Ecto neural progenitor cell (in vitro differentiated cells): Measurements from ENCODE around the gene RUSC2.
"Not testable (repeated sequence)": the region's sequence is repeated elsewhere in the genome, so short reads cannot be mapped to it uniquely, and the experiment has no call there.

Experiments
- DNase-seq: peaks from one replicate; pipeline ENCODE4 v3.0.0-alpha.2; 2018; ENCODE audit warnings: low spot score

RUSC2 gene

GRCh38 chr9:35490910-35491465 lies 1.1 kb downstream of the RUSC2 start:
- DNase-seq: no peak

DNA sequence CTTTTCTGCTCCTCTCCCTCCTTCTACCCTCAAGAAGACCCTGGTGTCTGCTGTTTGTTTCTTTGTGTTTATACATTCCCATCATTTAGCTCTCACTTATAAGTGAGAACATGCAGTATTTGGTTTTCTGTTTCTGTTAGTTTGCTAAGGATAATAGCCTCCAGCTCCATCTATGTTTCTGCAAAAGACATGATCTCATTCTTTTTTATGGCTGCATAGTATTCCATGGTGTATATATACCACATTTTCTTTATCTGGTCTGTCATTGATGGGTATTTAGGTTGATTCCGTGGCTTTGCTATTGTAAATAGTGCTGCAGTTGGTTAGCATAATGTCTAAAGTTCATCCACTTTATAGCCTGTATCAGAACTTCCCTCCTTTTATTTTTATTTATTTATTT lies 3.2 kb downstream of the RUSC2 start:
- DNase-seq: not testable (repeated sequence)

DNA sequence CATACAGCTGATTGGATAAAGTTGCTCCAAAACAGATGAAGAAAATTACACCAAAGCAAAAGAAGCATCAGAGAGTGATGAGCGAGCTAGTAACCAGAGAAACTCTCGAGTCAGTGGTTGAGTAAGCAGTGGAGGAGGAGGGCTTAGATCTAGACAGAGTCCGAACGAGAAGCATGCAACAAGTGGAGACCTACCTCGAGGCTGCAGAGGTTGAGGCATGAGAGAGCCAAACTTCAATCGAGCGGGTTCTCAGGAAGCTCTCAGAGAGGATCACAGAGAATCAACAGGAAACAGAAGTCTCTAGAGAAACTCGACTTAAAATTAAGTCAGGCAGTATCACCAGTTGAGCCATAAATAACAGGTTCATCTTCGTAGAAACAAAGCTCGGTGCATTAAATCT lies 6.1 kb downstream of the RUSC2 start:
- no peak for DNase-seq

- DNase-seq: not testable (repeated sequence)
Measured at GRCh38 chr9:35498245-35498644, 8.3 kb downstream of the RUSC2 start.

DNA sequence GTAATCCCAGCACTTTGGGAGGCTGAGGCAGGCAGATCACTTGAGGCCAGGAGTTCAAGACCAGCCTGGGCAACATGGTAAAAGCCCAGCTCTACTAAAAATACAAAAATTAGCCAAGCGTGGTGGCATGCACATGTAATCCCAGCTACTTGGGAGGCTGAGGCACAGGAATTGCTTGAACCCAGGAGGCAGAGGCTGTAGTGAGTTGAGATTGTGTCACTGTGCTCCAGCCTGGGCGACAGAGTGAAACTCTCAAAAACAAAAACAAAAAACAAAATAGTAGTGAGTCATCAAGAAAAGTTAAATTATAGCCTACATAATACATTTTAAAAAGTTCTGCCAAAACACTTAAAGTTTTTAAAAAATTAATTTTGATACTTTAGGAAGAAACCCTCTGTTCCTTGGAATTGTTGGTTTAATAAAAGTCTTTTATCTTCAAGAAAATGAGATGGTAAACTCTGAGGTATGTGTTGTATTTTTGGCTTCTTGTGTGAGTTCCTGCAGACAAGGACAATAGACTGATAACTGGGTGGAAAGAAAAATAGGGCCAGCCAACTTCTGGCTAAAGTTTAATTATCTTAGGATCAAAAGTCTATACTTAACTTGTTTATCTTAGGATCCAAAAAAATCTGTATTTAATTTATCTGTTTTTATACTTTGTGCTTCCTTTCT lies 9.3 kb downstream of the RUSC2 start:
- DNase-seq: no peak

GRCh38 chr9:35499701-35500030 lies 9.8 kb downstream of the RUSC2 start:
- DNase-seq: no peak

DNA sequence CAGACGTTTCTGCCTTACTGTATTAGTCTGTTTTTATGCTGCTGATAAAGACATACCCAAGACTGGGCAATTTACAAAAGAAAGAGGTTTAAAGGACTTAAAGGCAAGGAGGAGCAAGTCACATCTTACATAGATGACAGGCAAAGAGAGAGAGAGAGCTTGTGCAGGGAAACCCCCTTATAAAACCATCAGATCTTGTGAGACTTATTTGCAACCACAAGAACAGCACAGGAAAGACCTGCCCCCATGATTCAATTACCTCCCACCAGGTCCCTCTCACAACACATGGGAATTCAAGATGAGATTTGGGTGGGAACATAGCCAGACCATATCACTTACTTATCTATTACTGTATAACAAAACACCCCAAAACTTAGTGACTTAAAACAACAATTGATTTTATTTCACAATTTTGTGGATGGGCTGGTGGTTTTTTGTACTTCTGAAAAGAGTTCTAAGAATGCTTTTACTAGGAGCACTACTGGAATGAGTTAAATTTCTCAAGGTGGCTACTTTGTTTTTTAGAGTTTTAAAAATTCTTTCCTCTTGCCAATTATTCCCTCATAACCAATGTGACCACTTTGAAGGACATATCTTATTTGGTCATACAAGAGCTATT lies 10.3 kb downstream of the RUSC2 start:
- no peak for DNase-seq

GRCh38 chr9:35501946-35502345 lies 12.0 kb downstream of the RUSC2 start:
- DNase-seq: no peak

GRCh38 chr9:35506359-35506758 lies 16.4 kb downstream of the RUSC2 start:
- no peak for DNase-seq

DNA sequence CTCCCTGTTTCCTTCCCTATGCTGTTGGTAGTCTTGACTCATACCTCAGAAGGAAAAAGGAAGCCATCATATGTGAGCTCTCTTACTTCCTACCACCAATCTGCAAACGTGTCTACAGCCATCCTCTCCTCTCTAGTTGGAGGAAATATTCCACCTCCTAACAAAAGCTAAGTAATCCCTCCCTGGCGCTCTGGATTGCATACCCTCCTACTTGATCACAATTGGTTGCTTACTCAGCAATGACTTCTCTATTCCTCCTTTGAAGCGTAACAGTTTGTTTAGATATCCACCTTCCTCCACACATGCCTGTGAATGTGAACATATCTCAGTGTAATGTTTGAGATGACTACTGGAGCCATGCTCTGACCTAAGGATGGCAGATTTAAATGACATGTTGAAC lies 18.2 kb downstream of the RUSC2 start:
- no peak for DNase-seq

DNA sequence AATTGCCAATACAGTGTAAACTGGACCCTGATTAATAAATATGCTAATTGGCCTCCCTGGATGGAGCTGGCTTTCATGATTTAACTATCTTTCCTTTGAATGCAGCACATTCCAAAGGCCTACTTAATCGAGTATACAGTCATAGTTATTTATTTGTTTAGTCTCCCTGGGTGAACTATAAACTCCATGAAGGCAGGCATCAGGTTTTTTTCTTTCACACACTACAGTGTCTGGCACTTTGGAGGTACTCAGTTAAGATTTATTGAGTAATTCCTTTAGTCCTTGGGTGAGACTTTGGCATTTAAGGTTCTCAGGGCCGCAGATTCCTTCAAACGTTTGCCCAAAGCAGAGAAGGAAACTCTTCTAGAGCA lies 20.5 kb downstream of the RUSC2 start:
- no peak for DNase-seq

GRCh38 chr9:35510754-35511428 lies 21.0 kb downstream of the RUSC2 start:
- no peak for DNase-seq

DNA sequence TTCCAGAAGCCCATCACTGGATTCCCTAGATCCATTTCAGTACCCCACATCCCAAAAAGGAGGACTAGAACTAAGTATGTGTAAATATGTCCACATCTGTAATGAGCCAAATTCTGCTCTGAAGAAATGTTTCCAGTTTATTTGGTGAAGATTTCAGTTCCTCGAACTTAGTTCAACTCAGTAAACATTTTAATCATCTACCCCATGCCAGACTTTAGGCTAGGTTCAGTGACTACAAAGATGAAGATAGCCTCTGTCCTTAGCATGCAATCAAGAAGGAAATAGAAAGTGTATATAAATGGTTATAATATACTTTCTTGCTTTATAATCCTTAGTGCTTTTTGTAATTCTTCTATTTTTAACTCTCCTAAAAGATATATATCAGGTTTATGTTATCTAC lies 21.5 kb downstream of the RUSC2 start:
- no peak for DNase-seq

GRCh38 chr9:35515766-35516165 lies 25.9 kb downstream of the RUSC2 start:
- DNase-seq: no peak

- no peak for DNase-seq
Measured at GRCh38 chr9:35516479-35516878, 26.6 kb downstream of the RUSC2 start.

GRCh38 chr9:35517131-35517530 lies 27.2 kb downstream of the RUSC2 start:
- no peak for DNase-seq

DNA sequence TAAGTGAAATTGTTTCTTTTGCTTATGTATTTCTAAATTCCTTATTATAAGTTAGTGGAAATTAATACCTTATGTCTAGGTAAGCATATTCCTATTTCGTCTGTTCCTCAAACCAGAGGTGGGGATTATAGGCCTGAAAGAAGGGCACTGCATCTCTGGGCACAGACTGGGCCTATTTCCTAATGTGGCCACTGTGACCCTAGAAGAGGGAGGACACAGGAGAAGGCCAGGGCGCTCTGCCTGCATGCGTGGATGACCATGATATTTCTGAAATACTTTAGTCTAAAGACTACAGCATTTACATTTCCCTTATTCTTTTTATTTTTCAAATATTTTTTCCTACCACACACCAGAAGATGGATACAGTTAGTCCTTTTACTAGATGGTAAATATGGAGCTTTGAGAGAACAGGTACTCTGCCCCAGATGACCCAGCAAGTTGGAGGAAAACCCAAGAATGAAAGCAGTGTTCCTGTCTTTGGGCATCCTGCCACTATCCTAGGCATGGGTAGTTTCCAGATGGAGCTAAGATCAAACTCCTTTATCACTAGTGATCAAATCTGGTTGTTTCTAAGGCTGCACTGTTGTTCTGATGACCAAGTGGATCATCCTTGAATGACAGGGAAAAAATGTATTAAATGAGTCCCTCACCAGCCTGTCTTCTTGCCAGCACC lies 27.8 kb downstream of the RUSC2 start:
- no peak for DNase-seq

- peak; percentile 60 for DNase-seq
Measured at GRCh38 chr9:35518225-35518821, 28.4 kb downstream of the RUSC2 start.

- no peak for DNase-seq
Measured at GRCh38 chr9:35518981-35519679, 29.2 kb downstream of the RUSC2 start.

- no peak for DNase-seq
Measured at GRCh38 chr9:35519692-35520363, 29.9 kb downstream of the RUSC2 start.

GRCh38 chr9:35520364-35520710 lies 30.4 kb downstream of the RUSC2 start:
- DNase-seq: no peak
